ENCODE measurements around the gene ZNF133. TPM values are rescaled to one million over a fixed set of nuclear protein-coding genes. Genes with fewer than 3 reads are reported as not detected.
"Not testable (repeated sequence)": the region's sequence is repeated elsewhere in the genome, so short reads cannot be mapped to it uniquely, and the experiment has no call there.

ZNF133 gene
- polyA plus RNA-seq (2014; cell fraction: cytosol; rRNA removed), result 9.9 and 10.0 TPM in 2 replicates
- polyA plus RNA-seq (2014; cell fraction: nucleus; rRNA removed), result 45.5 and 47.4 TPM in 2 replicates

GRCh38 chr20:18287915-18288748 lies at the start of gene ZNF133:
Gene ZNF133 (plus strand): TSS chr20:18288527. CDS start chr20:18305687, 17,160 bp downstream.
- DNase-seq (ENCODE audit: low spot score), result peak; percentile 93

- no peak for DNase-seq (ENCODE audit: low spot score)
Observed at GRCh38 chr20:18240997-18241396, 47.3 kb upstream of the ZNF133 start.

- DNase-seq (ENCODE audit: low spot score), result no peak
Observed at GRCh38 chr20:18243802-18244201, 44.5 kb upstream of the ZNF133 start.

GRCh38 chr20:18248545-18248944 lies 39.8 kb upstream of the ZNF133 start:
- not testable (repeated sequence) for DNase-seq (ENCODE audit: low spot score)

- no peak for DNase-seq (ENCODE audit: low spot score)
Observed at GRCh38 chr20:18250217-18250616, 38.1 kb upstream of the ZNF133 start.

DNA sequence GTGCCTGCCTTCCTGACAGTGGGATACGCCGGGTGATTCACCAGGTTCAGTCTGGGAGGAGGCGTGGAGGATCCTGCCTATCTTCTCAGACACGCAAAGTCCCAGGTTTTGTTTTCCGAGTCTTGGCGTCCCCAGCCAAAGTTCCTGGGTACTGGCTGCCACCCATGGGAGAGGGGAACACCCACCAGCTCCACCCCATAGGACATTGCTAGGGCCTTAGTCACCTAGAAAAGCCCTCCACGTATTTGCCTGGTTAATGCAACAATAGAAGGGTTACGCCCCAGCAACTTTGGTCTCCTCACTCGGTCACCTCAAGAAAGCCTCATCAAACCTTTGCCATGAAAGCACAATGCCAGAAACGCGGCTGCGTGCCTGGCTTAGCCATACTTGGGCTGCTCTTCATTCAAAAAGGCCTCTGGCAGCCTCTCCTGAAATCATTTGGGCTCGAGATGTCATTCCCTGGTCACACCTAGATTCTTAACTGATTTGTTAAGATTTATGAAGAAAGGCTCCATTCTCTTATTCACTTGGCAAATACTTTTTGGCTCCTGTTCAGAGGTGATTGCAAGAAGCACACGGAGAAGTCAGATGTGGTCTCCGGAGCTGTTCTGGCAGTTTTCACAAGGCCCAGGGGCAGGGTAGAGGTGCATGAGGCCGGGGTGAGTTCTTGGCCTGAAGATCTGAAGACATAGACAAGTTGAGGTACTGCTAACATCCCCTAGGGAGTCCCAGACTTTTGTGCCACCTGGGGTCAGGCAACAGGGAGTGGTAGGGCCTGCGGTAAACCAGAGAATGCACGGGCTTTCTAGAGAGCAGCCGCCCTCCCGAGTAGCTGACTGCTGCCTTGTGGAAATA lies 35.5 kb upstream of the ZNF133 start:
- no peak for DNase-seq (ENCODE audit: low spot score)

DNA sequence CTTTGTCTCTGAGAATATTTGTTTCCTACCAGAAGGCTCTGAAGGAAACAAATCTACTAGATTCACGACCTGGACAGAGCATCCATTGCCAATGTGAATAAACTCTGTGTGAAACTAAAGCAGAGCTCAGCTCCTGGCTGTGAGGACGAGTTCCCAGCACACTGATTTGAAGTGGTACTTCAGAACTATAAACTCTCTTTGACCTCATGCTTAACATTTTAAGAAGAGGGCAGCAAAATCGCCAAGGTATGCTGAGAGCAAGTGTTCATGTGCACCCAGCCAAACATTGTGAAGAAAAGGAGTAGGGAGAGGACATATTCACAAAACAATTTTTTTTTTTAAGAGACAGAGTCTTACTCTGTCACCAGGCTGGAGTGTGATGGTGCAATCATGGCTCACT lies 33.7 kb upstream of the ZNF133 start:
- no peak for DNase-seq (ENCODE audit: low spot score)

DNA sequence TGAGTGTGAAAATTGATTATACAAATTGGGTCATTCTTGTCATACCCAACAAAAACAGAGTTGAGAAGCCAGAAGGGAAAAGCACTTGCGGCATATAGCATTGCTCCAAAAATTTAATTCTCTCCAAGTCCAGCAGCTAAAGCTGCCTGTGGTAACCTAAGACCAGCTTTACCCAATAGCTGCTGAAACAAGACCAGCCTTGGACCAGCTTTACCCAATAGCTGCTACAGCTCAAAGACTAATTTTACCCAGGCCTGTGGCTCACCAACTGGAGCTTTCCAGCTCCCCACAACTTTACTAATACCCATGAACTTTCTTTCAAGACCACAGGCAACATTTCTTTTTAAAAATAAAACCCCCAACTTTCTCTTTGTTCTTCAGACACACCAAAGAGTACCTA lies 32.8 kb upstream of the ZNF133 start:
- no peak for DNase-seq (ENCODE audit: low spot score)

- DNase-seq (ENCODE audit: low spot score), result no peak
Observed at GRCh38 chr20:18256440-18257090, 31.8 kb upstream of the ZNF133 start.

GRCh38 chr20:18258126-18258860 lies 30.0 kb upstream of the ZNF133 start:
- no peak for DNase-seq (ENCODE audit: low spot score)

DNA sequence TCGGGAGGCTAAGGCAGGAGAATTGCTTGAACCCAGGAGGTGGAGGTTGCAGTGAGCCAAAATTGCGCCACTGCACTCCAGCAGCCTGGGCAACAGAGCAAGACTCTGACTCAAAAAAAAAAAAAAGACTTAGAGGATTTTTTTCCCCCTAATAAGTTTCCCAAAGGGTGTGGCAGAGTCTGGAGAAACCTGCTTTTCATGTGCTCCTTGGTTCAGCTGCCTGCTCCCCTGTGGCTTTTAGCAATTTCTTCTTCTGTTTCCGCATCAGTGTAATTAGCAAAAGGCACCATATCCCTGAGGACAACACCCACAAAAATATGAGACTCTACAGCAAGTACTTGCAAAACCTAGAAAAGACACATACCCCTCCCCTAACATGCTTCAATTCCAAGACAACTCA lies 28.6 kb upstream of the ZNF133 start:
- no peak for DNase-seq (ENCODE audit: low spot score)

DNA sequence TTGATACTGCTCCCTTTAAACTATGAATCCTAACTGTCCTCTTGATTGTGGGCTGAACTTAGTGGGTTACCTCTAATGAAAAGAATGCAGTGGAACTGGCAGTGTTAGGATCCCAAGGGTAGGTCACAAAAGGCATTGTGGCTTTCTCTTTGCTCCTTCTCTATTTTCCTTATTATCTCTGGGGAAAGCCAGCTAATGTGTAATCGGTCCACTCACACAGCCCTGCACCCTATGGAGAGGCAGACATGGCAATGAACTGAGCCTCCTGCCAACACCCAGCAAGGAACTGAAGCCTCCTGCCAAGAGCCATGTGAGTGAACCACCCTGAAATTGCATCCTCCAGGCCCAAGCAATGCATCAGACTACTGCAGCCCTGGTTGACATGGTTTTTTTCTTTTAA lies 24.6 kb upstream of the ZNF133 start:
- DNase-seq (ENCODE audit: low spot score), result no peak

GRCh38 chr20:18265441-18265840 lies 22.9 kb upstream of the ZNF133 start:
- no peak for DNase-seq (ENCODE audit: low spot score)

DNA sequence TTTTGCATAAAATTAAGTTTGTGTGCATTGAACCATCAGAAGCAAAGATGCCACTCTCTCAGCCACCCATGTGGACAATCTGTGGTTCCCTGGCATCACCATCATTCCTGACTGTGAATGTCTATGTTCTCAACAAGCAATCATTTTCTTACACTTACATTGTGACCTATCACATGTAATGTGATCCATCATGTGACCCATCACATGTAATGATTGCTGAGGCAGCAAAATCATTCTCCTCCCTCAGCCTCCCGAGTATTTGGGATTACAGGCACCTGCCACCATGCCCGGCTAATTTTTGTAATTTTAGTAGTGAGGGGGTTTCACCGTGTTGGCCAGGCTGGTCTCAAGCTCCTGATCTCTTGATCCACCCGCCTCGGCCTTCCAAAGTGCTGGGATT lies 22.0 kb upstream of the ZNF133 start:
- no peak for DNase-seq (ENCODE audit: low spot score)

DNA sequence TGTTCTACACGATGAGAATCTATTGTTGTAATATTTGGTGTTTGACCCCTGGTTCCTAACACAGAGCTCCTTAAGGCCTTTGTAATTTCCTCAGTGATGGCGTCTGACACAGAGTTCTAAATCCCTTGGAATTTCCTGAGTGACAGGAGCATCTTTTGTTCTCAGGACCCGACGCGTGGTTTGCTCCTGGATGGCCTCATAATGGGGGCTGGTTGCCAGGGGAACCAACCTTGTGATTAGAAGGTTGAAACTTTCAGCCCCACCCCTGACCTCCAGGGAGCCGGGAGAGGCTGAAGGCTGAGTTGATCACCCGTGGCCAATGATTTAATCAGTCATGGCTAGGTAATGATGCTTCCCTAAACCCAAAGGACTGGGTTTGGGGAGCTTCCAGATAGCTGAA lies 20.5 kb upstream of the ZNF133 start:
- DNase-seq (ENCODE audit: low spot score), result peak; percentile 12

- DNase-seq (ENCODE audit: low spot score), result no peak
Observed at GRCh38 chr20:18271160-18271559, 17.2 kb upstream of the ZNF133 start.

DNA sequence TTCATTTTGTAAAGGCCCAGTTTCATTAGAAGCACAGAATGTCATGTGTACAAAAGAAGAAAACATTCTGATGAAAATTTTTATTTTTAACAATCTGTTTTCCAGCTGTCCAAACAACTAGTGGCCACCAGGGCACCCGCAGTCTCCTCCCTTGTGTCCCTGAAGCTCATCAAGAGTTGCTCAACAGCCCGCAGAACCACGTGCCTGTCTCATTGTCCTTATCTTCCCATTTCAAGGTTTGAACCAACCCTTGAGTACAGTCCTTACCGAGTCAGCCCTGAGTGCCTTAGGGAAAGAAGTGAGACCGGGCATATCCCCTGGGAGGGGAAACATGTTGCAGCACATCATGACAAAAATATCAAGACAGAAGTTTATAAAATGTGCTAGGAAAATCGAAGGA lies 15.9 kb upstream of the ZNF133 start:
- DNase-seq (ENCODE audit: low spot score), result no peak

GRCh38 chr20:18273738-18274137 lies 14.6 kb upstream of the ZNF133 start:
- no peak for DNase-seq (ENCODE audit: low spot score)

- DNase-seq (ENCODE audit: low spot score), result not testable (repeated sequence)
Observed at GRCh38 chr20:18275960-18276359, 12.4 kb upstream of the ZNF133 start.

- peak; percentile 62 for DNase-seq (ENCODE audit: low spot score)
Observed at GRCh38 chr20:18276821-18277220, 11.5 kb upstream of the ZNF133 start.

- DNase-seq (ENCODE audit: low spot score), result no peak
Observed at GRCh38 chr20:18279242-18279641, 9.1 kb upstream of the ZNF133 start.

Measured in SK-N-DZ (cell line).